H1 (cell line): Measurements from ENCODE around the gene TMEM154. TPM values are rescaled to one million over a fixed set of nuclear protein-coding genes. Genes with fewer than 3 reads are reported as not detected.

ENCODE experiments used
- CBX5 ChIP-seq: fragments of 300-800, 300-1000 bp; sonication (generic); IDR thresholded peaks from 2 replicates; pipeline ENCODE4 v1.7.1; 2016; ENCODE audit warnings: antibody characterized with exemption, low read length, low read depth
- POU5F1 ChIP-seq: IDR thresholded peaks from 2 replicates; pipeline ENCODE4 v1.6.1; 2011; ENCODE audit warnings: low read depth, mild to moderate bottlenecking, low read length, moderate library complexity
- SAP30 ChIP-seq: fragments of 300-600 bp; sonication (generic); IDR thresholded peaks from 2 replicates; pipeline ENCODE4 v1.7.1; 2012; ENCODE audit warnings: low read length, moderate library complexity, mild to moderate bottlenecking, inconsistent platforms; ENCODE audit not compliant: insufficient read depth, insufficient replicate concordance
- TAF1 ChIP-seq: IDR thresholded peaks from 2 replicates; pipeline ENCODE4 v1.6.1; 2011; ENCODE audit warnings: mild to moderate bottlenecking, low read depth, low read length
- polyA plus RNA-seq, 7 experiments: library from polyadenylated mRNA; depleted of rRNA in 3 of 7; stranded (reverse) in 5 of 7; unstranded in 2 of 7; fragments of >200 nt in 5 of 7; fragments of 200-250 nt in 2 of 7; gene quantifications; 1 replicate in 5 of 7; 2 replicates in 1 of 7; 4 replicates in 1 of 7; pipeline versions ENCODE4 v1.2.1 to v1.2.3, GENCODE V29; 2011 to 2013; ENCODE audit warnings: missing spikeins in 2 of 7, mixed read lengths in 2 of 7
- total RNA-seq: library from RNA; stranded (reverse); fragmentation: NEBNext Ultra II Directional; extraction: Animal tissue kit (Norgen Biotek cat#: 25700); gene quantifications from 2 replicates; pipeline ENCODE4 v1.2.1, GENCODE V29; 2021
- TF ChIP-seq, protein P1 (sequence below): fragments of 300-600 bp; sonication (generic); IDR thresholded peaks from 2 replicates; pipeline ENCODE4 v1.7.1; 2012; ENCODE audit warnings: low read length, moderate library complexity, mild to moderate bottlenecking, inconsistent platforms; ENCODE audit not compliant: insufficient replicate concordance

TMEM154 gene
- total and polyA plus RNA-seq, 2 of the 8 experiments (the other 6 are each of a cell fraction or from before 2014, with no cell fraction given), result 0.33 to 1.2 TPM

DNA sequence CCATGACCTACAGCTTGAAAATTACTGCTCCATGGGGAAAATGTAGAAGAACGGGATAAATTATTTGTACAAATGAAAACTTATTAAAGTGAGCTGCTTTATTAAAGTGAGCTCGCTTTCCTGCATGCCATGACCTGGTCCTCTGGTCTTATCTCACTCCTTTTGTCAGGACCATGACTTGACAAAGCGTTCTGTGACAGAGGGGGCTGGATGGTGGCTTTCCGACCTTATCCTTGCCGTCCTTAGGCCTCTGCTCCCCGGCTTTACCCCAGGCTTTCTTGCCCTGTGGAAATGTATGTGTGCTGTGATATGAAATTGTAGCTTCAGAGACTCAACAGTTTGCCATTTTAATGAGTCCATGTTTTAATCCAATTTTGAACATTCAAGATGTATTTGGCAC, 99.9 kb downstream of the TMEM154 start (continued):
- TF ChIP-seq, protein P1, sequence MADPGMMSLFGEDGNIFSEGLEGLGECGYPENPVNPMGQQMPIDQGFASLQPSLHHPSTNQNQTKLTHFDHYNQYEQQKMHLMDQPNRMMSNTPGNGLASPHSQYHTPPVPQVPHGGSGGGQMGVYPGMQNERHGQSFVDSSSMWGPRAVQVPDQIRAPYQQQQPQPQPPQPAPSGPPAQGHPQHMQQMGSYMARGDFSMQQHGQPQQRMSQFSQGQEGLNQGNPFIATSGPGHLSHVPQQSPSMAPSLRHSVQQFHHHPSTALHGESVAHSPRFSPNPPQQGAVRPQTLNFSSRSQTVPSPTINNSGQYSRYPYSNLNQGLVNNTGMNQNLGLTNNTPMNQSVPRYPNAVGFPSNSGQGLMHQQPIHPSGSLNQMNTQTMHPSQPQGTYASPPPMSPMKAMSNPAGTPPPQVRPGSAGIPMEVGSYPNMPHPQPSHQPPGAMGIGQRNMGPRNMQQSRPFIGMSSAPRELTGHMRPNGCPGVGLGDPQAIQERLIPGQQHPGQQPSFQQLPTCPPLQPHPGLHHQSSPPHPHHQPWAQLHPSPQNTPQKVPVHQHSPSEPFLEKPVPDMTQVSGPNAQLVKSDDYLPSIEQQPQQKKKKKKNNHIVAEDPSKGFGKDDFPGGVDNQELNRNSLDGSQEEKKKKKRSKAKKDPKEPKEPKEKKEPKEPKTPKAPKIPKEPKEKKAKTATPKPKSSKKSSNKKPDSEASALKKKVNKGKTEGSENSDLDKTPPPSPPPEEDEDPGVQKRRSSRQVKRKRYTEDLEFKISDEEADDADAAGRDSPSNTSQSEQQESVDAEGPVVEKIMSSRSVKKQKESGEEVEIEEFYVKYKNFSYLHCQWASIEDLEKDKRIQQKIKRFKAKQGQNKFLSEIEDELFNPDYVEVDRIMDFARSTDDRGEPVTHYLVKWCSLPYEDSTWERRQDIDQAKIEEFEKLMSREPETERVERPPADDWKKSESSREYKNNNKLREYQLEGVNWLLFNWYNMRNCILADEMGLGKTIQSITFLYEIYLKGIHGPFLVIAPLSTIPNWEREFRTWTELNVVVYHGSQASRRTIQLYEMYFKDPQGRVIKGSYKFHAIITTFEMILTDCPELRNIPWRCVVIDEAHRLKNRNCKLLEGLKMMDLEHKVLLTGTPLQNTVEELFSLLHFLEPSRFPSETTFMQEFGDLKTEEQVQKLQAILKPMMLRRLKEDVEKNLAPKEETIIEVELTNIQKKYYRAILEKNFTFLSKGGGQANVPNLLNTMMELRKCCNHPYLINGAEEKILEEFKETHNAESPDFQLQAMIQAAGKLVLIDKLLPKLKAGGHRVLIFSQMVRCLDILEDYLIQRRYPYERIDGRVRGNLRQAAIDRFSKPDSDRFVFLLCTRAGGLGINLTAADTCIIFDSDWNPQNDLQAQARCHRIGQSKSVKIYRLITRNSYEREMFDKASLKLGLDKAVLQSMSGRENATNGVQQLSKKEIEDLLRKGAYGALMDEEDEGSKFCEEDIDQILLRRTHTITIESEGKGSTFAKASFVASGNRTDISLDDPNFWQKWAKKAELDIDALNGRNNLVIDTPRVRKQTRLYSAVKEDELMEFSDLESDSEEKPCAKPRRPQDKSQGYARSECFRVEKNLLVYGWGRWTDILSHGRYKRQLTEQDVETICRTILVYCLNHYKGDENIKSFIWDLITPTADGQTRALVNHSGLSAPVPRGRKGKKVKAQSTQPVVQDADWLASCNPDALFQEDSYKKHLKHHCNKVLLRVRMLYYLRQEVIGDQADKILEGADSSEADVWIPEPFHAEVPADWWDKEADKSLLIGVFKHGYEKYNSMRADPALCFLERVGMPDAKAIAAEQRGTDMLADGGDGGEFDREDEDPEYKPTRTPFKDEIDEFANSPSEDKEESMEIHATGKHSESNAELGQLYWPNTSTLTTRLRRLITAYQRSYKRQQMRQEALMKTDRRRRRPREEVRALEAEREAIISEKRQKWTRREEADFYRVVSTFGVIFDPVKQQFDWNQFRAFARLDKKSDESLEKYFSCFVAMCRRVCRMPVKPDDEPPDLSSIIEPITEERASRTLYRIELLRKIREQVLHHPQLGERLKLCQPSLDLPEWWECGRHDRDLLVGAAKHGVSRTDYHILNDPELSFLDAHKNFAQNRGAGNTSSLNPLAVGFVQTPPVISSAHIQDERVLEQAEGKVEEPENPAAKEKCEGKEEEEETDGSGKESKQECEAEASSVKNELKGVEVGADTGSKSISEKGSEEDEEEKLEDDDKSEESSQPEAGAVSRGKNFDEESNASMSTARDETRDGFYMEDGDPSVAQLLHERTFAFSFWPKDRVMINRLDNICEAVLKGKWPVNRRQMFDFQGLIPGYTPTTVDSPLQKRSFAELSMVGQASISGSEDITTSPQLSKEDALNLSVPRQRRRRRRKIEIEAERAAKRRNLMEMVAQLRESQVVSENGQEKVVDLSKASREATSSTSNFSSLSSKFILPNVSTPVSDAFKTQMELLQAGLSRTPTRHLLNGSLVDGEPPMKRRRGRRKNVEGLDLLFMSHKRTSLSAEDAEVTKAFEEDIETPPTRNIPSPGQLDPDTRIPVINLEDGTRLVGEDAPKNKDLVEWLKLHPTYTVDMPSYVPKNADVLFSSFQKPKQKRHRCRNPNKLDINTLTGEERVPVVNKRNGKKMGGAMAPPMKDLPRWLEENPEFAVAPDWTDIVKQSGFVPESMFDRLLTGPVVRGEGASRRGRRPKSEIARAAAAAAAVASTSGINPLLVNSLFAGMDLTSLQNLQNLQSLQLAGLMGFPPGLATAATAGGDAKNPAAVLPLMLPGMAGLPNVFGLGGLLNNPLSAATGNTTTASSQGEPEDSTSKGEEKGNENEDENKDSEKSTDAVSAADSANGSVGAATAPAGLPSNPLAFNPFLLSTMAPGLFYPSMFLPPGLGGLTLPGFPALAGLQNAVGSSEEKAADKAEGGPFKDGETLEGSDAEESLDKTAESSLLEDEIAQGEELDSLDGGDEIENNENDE, result no peak
- TF ChIP-seq SAP30 (no peak), CBX5 (no peak), TAF1 (no peak), POU5F1 (no peak)
- TF ChIP-seq, all 59 proteins: peak for 0
